GM23338 (cell line): Measurements from ENCODE around the gene PCDHGB4. TPM values are rescaled to one million over a fixed set of nuclear protein-coding genes. Genes with fewer than 3 reads are reported as not detected.

ENCODE experiments used
- ATAC-seq: fragments of 200-7000 bp; cut with Tn5 transposase; 3 replicates; pipeline ENCODE4 v1.9.1; 2020
- DNase-seq: peaks from one replicate; pipeline ENCODE4 v3.0.0-alpha.2; 2015; ENCODE audit warnings: low spot score
- H2AFZ ChIP-seq: fragments of 200-600 bp; sonication (generic); 2 replicates; pipeline ENCODE4 v1.8.0; 2016; ENCODE audit warnings: antibody characterized with exemption, mild to moderate bottlenecking, moderate library complexity
- H3F3A ChIP-seq: fragments of 200-600 bp; sonication (generic); replicated peaks from 2 replicates; pipeline ENCODE4 v1.8.0; 2017; ENCODE audit warnings: antibody characterized with exemption, mixed run types, low read depth
- H3K27ac ChIP-seq: fragments of 200-600 bp; sonication (generic); 2 replicates; pipeline ENCODE4 v1.6.1; 2016; ENCODE audit warnings: low read depth
- H3K27me3 ChIP-seq: fragments of 200-600 bp; sonication (generic); 2 replicates; pipeline ENCODE4 v1.8.0; 2016; ENCODE audit warnings: mild to moderate bottlenecking, mixed run types, moderate library complexity; ENCODE audit not compliant: insufficient read depth
- H3K36me3 ChIP-seq: fragments of 200-600 bp; sonication (generic); 2 replicates; pipeline ENCODE4 v1.8.0; 2016; ENCODE audit warnings: mild to moderate bottlenecking; ENCODE audit not compliant: insufficient read depth
- H3K4me1 ChIP-seq: fragments of 200-600 bp; sonication (generic); 2 replicates; pipeline ENCODE4 v1.8.0; 2016; ENCODE audit warnings: mild to moderate bottlenecking, moderate library complexity; ENCODE audit not compliant: insufficient read depth
- H3K4me2 ChIP-seq: fragments of 200-600 bp; sonication (generic); 2 replicates; pipeline ENCODE4 v1.7.1; 2017; ENCODE audit warnings: mixed run types
- H3K4me3 ChIP-seq: fragments of 200-600 bp; sonication (generic); 2 replicates; pipeline ENCODE4 v1.6.1; 2016; ENCODE audit warnings: mixed run types
- H3K79me2 ChIP-seq: fragments of 200-600 bp; sonication (generic); replicated peaks from 2 replicates; pipeline ENCODE4 v1.8.0; 2017; ENCODE audit warnings: mild to moderate bottlenecking; ENCODE audit not compliant: insufficient read depth
- H3K9me2 ChIP-seq: fragments of 200-600 bp; sonication (generic); 2 replicates; pipeline ENCODE4 v1.8.0; 2017; ENCODE audit not compliant: insufficient read depth
- H4K20me1 ChIP-seq: fragments of 200-600 bp; sonication (generic); replicated peaks from 2 replicates; pipeline ENCODE4 v1.8.0; 2017; ENCODE audit warnings: mild to moderate bottlenecking; ENCODE audit not compliant: insufficient read depth
- H3K27ac Mint-ChIP-seq: 2 replicates; pipeline ENCODE4 v1.8.0; 2020; ENCODE audit warnings: inconsistent platforms, mild to moderate bottlenecking, moderate library complexity, mixed read lengths
- H3K27me3 Mint-ChIP-seq: 3 replicates; pipeline ENCODE4 v1.8.0; 2022; ENCODE audit warnings: low read depth, mild to moderate bottlenecking, moderate library complexity, mixed read lengths, inconsistent platforms; ENCODE audit not compliant: insufficient read depth, poor library complexity
- H3K36me3 Mint-ChIP-seq: 3 replicates; pipeline ENCODE4 v1.8.0; 2021; ENCODE audit warnings: low read depth, mild to moderate bottlenecking, inconsistent platforms, moderate library complexity, mixed read lengths
- H3K4me1 Mint-ChIP-seq: 3 replicates; pipeline ENCODE4 v1.8.0; 2020; ENCODE audit warnings: mild to moderate bottlenecking, inconsistent platforms, mixed read lengths
- H3K4me3 Mint-ChIP-seq: 3 replicates; pipeline ENCODE4 v1.8.0; 2021; ENCODE audit warnings: moderate library complexity, mild to moderate bottlenecking, inconsistent platforms, mixed read lengths
- H3K9me3 Mint-ChIP-seq: 3 replicates; pipeline ENCODE4 v1.8.0; 2020; ENCODE audit warnings: moderate library complexity, mild to moderate bottlenecking, inconsistent platforms, mixed read lengths
- CREB1 ChIP-seq: fragments of 250-450 bp; sonication (Bioruptor Pico); IDR thresholded peaks from 2 replicates; pipeline ENCODE4 v1.5.0; 2020; ENCODE audit warnings: low read depth, mild to moderate bottlenecking, moderate library complexity
- CTCF ChIP-seq, 2 experiments: fragments of 200-600 bp in 1 of 2; sonication (generic) in 1 of 2; conservative IDR thresholded peaks; 2 replicates each; pipeline versions ENCODE4 v1.5.1 to v1.6.1; 2016 to 2017; ENCODE audit warnings: antibody characterized with exemption in 2 of 2, low read depth in 2 of 2, mild to moderate bottlenecking in 2 of 2, moderate library complexity in 1 of 2
- EZH2phosphoT487 ChIP-seq: fragments of 200-600 bp; sonication (generic); IDR thresholded peaks from one replicate; pipeline ENCODE4 v1.8.1; 2018; ENCODE audit warnings: antibody characterized with exemption; ENCODE audit not compliant: unreplicated experiment
- JUNB ChIP-seq: IDR thresholded peaks from one replicate; pipeline ENCODE4 v1.6.1; 2016; ENCODE audit warnings: antibody characterized with exemption; ENCODE audit not compliant: unreplicated experiment
- NANOG ChIP-seq: IDR thresholded peaks from 2 replicates; pipeline ENCODE4 v1.6.1; 2016; ENCODE audit warnings: antibody characterized with exemption, borderline replicate concordance
- POLR2AphosphoS5 ChIP-seq: IDR thresholded peaks from 2 replicates; pipeline ENCODE4 v1.6.1; 2016; ENCODE audit warnings: antibody characterized with exemption, low read depth
- ZNF331 ChIP-seq: fragments of 250-450 bp; sonication (Bioruptor Pico); IDR thresholded peaks from 2 replicates; pipeline ENCODE4 v1.5.0; 2020; ENCODE audit warnings: low read depth, mild to moderate bottlenecking, moderate library complexity
- polyA plus RNA-seq: library from polyadenylated mRNA; unstranded; fragments of >200 nt; fragmentation: Nextera tagmentation; extraction: Ambion mirVana; gene quantifications from 2 replicates; pipeline ENCODE4 v1.2.1, GENCODE V29; 2016
- total RNA-seq: library from RNA; depleted of rRNA; stranded (reverse); fragments of >200 nt; shearing (Covaris generic); gene quantifications from 2 replicates; pipeline ENCODE4 v1.2.3, GENCODE V29; 2014
- TF ChIP-seq, protein P1 (sequence below): IDR thresholded peaks from one replicate; pipeline ENCODE4 v1.6.1; 2018; ENCODE audit warnings: antibody characterized with exemption; ENCODE audit not compliant: unreplicated experiment

Gene PCDHGB4
- total and polyA plus RNA-seq, 2 experiments from 2014 or later: 3.5 to 16.6 TPM

DNA sequence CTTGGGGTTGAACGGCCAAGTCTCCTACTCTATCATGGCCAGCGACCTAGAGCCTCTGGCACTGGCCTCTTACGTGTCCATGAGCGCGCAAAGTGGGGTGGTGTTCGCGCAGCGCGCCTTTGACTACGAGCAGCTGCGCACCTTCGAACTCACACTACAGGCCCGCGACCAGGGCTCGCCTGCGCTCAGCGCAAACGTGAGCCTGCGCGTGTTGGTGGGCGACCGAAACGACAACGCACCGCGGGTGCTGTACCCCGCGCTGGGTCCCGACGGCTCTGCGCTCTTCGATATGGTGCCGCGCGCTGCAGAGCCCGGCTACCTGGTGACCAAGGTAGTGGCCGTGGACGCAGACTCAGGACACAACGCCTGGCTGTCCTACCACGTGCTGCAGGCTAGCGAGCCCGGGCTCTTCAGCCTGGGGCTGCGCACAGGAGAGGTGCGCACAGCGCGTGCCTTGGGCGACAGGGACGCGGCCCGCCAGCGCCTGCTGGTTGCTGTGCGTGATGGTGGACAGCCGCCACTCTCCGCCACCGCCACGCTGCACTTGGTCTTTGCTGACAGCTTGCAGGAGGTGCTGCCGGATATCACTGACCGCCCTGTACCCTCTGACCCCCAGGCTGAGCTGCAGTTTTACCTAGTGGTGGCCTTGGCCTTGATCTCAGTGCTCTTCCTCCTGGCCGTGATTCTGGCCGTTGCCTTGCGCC lies 12.2 kb downstream of the PCDHGB4 start:
- Mint-ChIP-seq H3K4me1 (no peaks in the 10 kb centered on the region; the same call in 2 of the 3 replicates), H3K4me3 (no peak overlapping the region), H3K9me3 (peaks cover 73% of the 10 kb centered on the region), H3K27me3 (peaks cover 11% of the 10 kb centered on the region), H3K36me3 (peaks cover 59% of the 10 kb centered on the region), H3K27ac (no peak overlapping the region)
- H3K4me3 ChIP-seq: no peak overlapping the region
- no peaks in the 10 kb centered on the region for H4K20me1 ChIP-seq
- H3K27ac ChIP-seq: no peak overlapping the region
- TF ChIP-seq JUNB (no peak), CTCF (conservative IDR thresholded peaks at IDR 0.05; ENCODE audit: low read depth in 2 of 2) (no peak), CREB1 (CRISPR knock-in tag) (no peak), ZNF331 (CRISPR knock-in tag) (no peak), POLR2AphosphoS5 (no peak), NANOG (no peak), EZH2phosphoT487 (no peak)
- TF ChIP-seq, protein P1, sequence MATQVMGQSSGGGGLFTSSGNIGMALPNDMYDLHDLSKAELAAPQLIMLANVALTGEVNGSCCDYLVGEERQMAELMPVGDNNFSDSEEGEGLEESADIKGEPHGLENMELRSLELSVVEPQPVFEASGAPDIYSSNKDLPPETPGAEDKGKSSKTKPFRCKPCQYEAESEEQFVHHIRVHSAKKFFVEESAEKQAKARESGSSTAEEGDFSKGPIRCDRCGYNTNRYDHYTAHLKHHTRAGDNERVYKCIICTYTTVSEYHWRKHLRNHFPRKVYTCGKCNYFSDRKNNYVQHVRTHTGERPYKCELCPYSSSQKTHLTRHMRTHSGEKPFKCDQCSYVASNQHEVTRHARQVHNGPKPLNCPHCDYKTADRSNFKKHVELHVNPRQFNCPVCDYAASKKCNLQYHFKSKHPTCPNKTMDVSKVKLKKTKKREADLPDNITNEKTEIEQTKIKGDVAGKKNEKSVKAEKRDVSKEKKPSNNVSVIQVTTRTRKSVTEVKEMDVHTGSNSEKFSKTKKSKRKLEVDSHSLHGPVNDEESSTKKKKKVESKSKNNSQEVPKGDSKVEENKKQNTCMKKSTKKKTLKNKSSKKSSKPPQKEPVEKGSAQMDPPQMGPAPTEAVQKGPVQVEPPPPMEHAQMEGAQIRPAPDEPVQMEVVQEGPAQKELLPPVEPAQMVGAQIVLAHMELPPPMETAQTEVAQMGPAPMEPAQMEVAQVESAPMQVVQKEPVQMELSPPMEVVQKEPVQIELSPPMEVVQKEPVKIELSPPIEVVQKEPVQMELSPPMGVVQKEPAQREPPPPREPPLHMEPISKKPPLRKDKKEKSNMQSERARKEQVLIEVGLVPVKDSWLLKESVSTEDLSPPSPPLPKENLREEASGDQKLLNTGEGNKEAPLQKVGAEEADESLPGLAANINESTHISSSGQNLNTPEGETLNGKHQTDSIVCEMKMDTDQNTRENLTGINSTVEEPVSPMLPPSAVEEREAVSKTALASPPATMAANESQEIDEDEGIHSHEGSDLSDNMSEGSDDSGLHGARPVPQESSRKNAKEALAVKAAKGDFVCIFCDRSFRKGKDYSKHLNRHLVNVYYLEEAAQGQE: no peak
- 0 out of 2 replicates have a peak, but pooled peaks cover 11% of the 10 kb centered on the region for H3K36me3 ChIP-seq
- DNase-seq: no peak
- H3F3A ChIP-seq: no peaks in the 10 kb centered on the region
- no peak overlapping the region for H3K4me2 ChIP-seq
- no peak overlapping the region for H2AFZ ChIP-seq
- ATAC-seq: no peak
- H3K9me2 ChIP-seq: no peaks in the 10 kb centered on the region
- H3K27me3 ChIP-seq: no peaks in the 10 kb centered on the region
- H3K4me1 ChIP-seq: no peaks in the 10 kb centered on the region
- no peaks in the 10 kb centered on the region; the same call in 1 of the 2 replicates for H3K79me2 ChIP-seq

GRCh38 chr5:141402553-141403243 lies 15.2 kb downstream of the PCDHGB4 start, which contains the start of gene PCDHGA9:
TSS of gene PCDHGA9 (plus strand) at chr5:141402778. CDS start at chr5:141402953, 175 bp downstream.
- peaks cover 46% of the 10 kb centered on the region for H3K36me3 Mint-ChIP-seq
- DNase-seq (peak; percentile 60), ATAC-seq (no peak)
- no peak within 1 kb of the TSS for H3K4me2 ChIP-seq
- H3K4me3 Mint-ChIP-seq: no peak within 1 kb of the TSS
- H3K36me3 ChIP-seq: 0 out of 2 replicates have a peak, but pooled peaks cover 11% of the 10 kb centered on the region
- H3K9me3 Mint-ChIP-seq: peaks cover 54% of the 10 kb centered on the region
- H3K4me1 Mint-ChIP-seq: no peaks in the 10 kb centered on the region; the same call in 2 of the 3 replicates
- no peak within 1 kb of the TSS for H3K27ac ChIP-seq
- H3K9me2 ChIP-seq: no peaks in the 10 kb centered on the region
- no peak within 1 kb of the TSS for H3K4me3 ChIP-seq
- no peaks in the 10 kb centered on the region for H3K27me3 ChIP-seq
- TF ChIP-seq CREB1 (CRISPR knock-in tag) (no peak), CTCF (conservative IDR thresholded peaks at IDR 0.05; ENCODE audit: low read depth in 2 of 2) (peak; percentile 45 to 48)
- H2AFZ ChIP-seq: no peak within 1 kb of the TSS
- H3K4me1 ChIP-seq: no peaks in the 10 kb centered on the region
- H3F3A ChIP-seq: no peaks in the 10 kb centered on the region
- H3K27me3 Mint-ChIP-seq: peaks cover 9% of the 10 kb centered on the region
- no peaks in the 10 kb centered on the region for H4K20me1 ChIP-seq
- H3K79me2 ChIP-seq: no peaks in the 10 kb centered on the region; the same call in 1 of the 2 replicates
- H3K27ac Mint-ChIP-seq: no peak within 1 kb of the TSS
